Pulmonary artery endothelial cell (primary cell): Measurements from ENCODE around the gene ILDR1. TPM values are rescaled to one million over a fixed set of nuclear protein-coding genes. Genes with fewer than 3 reads are reported as not detected.

Source experiments
- DNase-seq: peaks from one replicate; pipeline ENCODE4 v3.0.0-alpha.2; 2011; ENCODE audit warnings: low read depth, low spot score
- total RNA-seq: library from RNA; depleted of rRNA; stranded (reverse); fragments of >200 nt; gene quantifications from 2 replicates; pipeline ENCODE4 v1.2.3, GENCODE V29; 2014

Gene ILDR1
- total RNA-seq, 1 donor from 2014 or later = not detected

DNA sequence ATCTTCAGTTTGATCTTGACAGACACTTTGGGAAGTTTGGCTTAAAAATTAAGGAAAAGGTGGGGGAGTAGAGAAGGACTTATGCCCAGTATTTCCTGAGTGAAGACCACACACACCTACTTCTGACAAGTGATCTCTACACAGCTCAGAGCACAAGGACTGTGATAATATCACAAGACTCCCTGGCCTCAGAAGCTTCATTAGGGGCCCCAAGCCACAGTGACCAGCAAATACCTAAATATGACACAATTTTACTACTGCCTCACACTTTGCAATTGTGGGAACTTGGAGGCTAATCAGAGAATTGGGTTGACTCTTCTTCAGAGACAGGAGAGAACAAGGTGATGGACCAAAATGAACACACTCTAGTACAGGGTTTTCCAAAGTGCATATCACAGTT lies 2.6 kb downstream of the ILDR1 start:
- no peak for DNase-seq

DNA sequence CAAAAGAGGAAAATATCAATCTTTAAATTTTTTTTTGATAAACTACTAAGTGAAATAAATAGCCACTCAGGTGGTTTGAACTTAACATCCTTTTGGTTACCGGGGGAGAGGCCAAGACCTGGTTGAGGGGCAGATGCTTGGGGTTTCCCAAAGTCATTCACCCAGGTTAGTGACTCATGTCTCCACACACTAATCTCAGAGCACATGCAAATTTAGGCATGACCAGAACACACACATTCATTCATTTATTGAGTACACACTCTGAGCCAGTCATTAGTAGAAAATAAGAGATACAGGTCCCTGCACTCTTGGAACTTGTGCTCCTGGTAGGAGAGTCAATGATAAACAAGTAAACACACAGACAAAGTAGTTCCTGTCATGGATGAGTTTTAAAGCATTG lies 7.3 kb downstream of the ILDR1 start:
- no peak for DNase-seq

DNA sequence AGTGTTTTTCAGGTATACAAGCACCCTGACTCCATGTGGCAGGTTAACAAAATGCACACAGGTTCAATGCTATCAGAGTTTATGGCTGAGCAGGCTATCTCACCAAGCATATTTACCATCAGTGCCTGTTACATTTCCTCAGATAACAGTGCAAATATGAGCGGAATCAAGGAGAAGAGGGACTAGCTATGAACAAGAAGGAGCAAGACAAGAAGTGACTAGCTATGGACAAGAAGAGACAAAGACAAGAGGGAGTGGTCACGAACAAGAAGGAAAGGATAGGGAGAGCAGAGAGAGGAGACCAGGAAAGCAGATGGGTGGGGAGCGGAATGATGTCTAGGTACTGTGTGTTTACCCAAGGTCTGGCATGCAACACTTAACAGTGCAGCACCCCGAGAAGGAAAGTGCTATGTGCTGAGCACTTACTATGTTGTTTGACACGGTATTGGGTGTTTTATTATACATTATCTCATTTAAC lies 8.6 kb downstream of the ILDR1 start:
- DNase-seq = no peak

DNA sequence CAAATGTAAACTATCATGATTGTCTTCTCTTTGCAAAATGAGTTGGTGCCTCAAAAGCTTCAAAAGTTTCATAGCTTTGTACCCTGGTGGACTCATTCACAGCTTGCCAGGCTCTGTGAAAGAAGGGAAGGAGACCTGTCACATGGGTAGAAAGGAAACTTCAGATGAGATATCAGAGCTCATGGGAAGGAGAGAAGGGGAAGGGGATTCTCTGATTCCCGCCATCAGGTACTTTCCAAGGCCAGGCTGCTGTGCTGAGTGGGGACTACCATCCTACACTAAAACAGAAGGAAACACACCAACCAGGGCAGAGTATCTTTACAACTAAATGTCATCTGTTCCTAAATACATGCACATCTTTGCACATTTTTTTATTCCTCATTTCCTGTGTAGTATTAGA lies 9.2 kb downstream of the ILDR1 start:
- DNase-seq = no peak

DNA sequence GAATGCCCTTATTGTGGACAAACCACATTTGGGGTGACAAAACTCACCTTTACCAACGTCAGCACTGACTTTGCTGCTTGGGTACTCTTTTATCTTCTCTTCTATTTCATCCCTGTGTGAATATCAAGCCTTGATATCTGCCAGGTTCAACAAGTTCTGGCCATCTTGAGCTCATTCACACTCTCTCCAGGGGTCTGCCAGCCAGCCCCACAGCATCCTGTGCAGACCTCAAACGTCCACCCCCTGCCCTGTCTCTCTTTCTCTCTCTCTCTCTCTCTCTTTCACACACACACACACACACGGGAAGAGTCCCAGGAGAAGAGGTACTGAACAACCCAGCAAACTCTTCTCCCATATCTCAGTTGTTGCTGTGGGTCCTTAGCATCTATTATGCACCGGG lies 10.7 kb downstream of the ILDR1 start:
- no peak for DNase-seq

DNA sequence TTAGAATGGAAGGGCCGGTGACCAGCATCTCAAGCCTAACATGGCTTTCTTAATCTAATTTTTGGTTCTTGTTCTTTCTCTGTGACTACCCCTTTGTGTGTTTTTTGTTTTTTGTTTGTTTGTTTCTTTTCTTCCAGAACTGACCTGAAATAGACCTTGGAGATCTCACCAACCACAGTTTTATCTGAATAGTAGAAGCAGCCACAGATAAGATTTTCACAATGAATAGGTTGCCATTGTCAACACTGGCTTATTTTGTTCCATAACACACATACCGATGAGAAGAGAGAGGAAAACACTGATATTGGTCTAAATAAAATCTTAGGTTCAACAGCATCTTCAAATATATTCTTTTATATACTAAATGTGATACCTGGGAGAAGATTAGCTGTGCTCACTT lies 11.5 kb downstream of the ILDR1 start:
- no peak for DNase-seq

DNA sequence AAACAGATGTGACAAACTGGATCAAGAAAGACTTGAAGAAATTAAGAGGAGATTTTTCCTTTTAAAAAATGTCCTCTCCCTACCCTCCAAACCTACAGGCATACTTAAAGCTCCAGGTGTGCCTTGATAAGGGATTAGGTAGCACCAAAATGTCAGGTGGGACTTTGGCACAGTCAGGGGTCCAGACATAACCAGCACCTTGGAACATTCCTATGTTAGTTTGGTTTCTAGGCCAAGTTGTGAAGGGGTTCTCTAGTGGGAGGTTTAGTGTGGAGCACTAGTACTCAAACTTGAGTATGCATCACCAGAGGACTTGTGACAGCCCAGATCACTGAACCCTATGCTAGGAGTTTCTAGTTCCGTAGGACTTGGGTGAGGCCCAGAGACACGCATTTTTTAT lies 13.9 kb downstream of the ILDR1 start:
- no peak for DNase-seq

DNA sequence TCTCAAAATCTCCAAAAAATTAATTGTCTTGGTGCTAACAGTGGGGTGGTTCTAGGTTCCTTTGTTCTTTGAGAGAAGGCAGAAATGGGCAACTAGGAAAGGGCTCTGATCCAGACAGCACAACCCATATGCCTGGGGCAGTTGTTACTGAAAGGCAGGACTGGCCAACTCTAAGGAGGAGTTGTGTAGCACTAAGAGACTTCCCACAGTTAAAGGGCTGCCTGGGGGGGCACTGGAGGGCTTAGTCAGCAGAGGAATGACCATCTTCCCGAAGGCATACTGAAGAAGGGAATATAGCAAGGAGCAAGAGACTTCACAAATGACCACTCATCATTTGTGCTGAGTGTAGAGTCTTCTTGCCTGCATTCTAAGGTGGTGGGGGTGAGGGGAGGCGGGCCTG lies 15.8 kb downstream of the ILDR1 start:
- DNase-seq = no peak

DNA sequence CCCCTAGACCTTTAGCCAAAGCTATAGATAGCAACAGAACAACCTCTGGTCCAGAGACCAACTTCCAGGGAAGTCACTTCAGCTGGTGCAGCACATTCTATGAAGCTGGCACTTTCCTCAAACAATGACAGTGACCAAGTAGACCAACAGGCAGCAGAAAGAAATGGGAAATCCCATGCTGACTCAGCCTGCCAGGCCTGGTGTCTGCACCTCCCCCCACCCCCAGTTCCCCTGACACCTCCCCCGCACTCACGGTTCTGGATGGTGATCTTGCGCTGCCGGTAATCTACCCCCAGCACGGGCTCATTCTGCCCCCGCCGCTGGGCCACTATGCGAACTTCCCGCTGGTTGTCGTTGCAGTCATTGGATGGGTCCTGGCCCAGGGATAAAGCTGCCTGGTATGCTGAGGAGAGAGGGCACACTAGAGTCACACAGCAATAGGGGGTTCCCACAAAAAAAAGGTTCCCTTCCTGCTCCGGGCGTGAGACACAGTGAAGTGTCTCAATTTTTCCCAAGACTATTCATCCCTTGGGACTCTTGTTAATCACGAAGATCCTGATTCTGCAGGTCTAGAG lies 17.0 kb downstream of the ILDR1 start:
- DNase-seq = no peak

DNA sequence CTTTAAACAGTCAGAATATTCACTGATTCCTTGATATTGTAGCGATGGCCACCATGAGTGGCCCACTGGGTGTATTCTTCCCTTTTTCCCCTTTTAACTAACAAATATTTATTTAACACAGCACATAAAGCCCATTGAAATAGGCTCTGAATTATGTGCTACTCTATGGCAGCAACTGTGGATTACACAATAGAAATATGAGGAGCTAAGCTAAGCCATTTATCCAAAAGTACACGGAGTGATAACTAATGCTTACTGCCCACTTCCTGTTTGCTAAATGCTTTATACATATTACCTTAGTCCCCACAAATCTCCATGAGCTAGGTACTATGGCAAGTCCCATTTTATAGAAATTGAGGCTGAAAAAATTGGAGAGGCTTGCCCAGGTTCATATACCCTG lies 17.9 kb downstream of the ILDR1 start:
- DNase-seq = no peak

DNA sequence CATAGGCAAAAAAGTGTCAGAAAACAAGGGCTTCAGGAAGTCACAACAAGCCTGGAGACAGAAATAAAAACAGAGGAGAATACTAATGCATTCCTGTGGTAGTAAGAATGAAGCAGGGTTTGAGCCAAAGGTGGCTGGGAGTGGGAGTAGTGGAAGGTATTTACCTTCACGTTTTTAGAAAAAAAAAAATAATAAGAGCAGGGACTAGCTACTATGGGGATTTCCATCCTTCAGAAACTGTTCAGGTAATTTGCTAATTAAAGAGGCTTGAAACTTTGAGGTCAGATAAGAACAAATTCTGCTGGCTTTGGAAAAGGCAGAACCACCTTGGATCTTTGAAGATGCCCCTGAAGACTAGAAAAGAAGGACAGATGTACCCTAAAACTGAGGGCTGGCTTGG lies 18.4 kb downstream of the ILDR1 start:
- no peak for DNase-seq

DNA sequence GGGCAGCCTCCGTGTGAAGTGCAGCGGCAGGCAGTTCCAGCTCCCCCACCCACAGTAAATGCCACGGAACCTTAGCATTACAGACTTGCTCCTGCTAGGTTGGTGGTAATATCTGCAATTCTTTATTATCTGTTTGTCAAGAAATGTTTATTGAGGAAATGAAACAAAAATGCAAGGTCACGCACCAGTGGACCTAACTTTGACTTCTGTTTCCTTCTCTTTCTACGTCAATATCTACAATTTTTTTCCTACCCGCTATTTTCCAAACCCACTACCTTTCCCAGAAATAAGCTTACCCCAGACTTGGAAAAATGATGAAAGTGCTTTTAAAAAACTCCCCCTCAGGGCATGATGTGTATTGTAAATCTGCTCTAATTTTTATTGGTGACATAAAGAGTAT lies 18.9 kb downstream of the ILDR1 start:
- DNase-seq = no peak

DNA sequence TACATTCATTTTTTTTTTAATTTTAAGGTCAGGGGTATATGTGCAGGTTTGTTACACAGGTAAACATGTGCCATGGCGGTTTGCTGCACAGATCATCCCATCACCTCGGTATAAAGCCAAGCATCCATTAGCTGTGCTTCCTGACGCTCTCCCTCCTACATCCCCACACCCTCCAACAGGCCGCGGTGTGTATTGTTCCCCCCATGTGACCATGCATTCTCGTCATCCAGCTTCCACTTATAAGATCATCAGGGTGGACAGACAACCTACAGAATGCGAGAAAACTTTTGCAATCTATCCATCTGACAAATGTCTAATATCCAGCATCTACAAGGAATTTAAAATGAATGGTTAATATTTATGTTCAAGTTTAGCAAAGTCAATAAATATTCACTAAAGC lies 19.4 kb downstream of the ILDR1 start:
- DNase-seq = no peak

DNA sequence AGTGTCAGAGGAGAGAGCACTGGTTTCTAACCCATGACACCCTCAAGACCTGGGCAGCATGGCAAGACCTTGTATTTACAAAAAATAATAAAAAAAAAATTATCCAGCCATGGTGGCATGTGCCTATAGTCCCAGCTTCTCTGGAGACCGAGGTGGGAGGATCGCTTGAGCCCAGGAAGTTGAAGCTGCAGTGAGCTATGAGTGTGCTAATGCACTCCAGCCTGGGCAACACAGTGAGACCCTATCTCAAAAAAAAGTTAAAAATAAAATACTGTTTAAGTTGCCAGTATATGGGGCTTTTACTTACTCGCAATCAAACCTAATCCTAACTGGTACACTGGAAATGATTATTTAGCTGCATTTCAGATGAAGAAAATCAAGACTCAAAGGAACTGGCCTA lies 20.2 kb downstream of the ILDR1 start:
- DNase-seq = no peak

DNA sequence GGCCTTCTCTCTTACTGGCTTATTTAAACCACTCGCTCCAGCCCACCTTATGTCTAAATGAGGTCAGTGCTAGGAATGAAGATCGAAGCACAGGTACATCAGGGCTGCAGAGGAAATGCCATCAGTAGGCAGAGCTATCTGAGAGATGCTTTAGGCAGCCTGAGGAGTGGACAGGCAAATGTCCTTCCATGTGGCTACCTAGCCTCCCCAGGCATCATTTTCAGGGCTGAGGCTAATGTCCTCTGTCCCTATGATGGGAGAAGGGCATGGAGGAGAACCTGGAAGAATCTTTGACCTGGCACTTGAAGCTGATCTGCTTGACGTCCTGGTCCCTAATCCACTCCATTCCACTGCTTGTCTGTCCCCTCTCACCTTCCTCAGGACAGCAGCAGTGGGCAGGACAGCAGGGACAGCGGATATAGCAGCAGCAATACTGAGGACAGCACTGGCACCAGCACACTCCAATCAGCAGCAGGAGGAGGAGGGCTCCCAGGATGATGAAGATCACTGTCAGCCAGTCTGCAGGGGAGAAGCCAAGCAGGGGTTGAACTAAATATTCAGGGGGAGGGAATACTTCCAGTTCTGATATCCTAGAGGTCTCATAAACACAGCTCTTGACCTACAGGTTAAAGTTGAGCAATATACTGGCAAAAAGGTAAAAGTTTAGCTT lies 21.0 kb downstream of the ILDR1 start:
- DNase-seq = no peak

DNA sequence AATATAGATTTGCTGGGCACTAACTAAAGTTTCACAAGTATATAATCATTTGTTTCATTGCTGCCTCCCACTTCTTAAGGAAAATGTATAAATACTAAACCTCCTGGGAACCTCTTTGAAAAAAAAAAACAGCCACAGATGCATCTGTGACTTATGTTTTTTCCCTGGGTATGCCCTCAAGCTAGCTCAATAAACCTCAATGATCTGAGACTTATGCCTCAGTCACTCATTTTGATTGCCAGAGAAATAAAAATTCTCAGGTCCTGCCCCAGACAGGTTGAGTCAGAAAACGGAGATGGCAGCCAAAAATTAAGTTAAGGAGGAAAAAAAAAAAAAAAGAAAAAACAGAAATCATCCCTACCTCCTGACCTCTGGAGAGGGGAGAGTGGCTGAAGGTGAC lies 22.1 kb downstream of the ILDR1 start:
- DNase-seq = no peak

DNA sequence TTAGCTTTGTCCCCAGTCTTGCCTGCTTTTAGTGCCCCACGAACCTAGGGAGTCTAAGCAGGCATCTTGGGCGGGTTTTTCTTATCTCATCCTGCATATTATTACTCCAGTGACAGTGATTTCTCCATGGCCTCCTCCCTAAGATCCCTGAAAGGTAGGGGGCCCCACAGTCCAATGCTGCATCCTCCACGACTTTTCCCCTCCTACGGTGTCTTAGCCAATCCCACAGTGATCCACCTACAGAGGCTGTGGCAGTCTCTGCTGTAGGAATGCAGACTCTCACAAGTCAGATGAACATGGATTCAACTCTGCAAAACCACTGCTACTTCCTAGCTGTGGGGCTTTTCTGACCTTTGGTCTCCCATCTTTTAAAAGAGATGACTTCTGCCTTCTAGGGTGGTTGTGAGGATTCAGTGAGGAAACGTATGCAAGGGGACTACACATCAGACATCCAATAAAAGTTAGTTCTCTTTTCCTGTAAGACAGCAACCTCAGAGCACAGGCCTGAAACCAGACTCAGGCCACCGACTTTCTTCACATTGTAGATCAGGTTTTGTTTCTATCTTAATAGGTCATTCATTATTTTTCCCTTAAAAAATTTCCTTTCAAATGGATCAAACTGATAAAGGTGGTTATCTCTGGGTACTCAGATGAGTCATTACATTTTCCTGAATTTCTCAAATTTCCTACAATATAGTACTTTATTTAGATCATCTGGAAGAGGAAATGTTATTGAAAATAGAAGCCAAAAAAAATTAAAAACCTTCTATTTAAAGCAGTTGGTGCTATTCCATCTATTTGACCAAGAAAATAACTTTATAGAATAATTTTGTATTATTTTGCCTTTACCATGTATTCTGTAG lies 23.2 kb downstream of the ILDR1 start:
- no peak for DNase-seq

DNA sequence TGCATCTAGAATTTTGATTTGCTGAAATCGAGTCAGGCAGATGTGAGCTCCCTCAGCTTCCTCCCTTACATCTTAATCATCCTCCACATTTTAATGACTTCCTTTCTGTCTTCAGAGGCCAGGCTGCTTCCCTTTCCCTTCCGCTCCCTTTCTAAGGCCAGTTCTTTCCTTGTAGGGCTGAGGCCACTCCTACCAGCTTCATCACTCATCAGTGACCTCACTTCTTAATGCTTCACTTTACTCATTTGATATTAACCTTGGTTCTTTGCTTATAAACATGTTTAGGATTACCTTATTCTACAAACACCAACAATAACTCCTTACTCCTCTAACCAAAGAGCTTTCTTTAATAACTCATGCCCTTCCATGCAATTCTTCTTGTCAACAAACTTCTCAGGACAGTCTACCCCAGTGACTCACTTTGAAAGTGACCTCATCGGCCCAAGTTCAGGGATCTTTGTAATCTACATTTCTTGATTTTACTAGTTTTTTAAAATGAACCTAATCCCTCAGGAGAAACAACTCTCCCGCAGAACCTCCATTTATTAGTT lies 23.9 kb downstream of the ILDR1 start:
- peak; percentile 36 for DNase-seq

DNA sequence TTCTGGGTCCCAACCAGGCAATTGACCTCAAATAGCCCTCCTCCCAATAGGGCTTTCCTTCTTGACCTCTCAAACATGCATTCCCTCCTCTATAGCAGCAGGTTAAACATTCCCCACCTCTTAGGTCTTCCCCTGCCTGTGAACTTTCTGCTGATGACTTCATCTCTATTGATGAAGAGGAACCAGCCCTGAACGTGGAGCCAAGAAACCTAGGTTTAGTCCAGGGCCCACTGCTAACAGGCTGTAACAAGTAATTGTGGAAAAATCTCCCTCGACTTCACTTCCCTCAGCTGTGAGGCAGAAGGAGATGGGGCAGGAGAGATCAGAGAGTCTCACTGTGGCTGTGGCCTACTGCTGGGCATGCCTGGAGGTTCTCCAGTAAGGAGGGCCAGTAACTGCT lies 24.7 kb downstream of the ILDR1 start:
- DNase-seq = no peak

DNA sequence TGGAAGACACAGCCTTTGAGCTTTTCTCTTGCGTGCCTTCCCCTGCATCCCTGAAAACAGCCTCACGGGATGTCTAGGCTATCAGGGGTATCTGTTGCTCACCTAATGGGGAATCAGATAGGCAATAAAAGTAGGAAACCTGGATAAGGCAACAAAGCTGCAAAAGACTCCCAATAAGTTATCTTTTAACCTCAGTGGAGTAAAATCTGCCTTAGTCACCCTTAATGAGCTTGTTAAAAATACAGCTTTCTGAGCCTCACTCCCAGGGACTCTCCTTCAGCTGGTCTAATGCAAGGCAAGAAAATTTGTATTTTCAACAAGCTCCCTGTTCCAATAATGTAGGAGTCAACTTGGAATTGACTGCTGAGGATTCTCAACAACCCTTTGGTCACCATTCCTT lies 25.6 kb downstream of the ILDR1 start:
- no peak for DNase-seq

DNA sequence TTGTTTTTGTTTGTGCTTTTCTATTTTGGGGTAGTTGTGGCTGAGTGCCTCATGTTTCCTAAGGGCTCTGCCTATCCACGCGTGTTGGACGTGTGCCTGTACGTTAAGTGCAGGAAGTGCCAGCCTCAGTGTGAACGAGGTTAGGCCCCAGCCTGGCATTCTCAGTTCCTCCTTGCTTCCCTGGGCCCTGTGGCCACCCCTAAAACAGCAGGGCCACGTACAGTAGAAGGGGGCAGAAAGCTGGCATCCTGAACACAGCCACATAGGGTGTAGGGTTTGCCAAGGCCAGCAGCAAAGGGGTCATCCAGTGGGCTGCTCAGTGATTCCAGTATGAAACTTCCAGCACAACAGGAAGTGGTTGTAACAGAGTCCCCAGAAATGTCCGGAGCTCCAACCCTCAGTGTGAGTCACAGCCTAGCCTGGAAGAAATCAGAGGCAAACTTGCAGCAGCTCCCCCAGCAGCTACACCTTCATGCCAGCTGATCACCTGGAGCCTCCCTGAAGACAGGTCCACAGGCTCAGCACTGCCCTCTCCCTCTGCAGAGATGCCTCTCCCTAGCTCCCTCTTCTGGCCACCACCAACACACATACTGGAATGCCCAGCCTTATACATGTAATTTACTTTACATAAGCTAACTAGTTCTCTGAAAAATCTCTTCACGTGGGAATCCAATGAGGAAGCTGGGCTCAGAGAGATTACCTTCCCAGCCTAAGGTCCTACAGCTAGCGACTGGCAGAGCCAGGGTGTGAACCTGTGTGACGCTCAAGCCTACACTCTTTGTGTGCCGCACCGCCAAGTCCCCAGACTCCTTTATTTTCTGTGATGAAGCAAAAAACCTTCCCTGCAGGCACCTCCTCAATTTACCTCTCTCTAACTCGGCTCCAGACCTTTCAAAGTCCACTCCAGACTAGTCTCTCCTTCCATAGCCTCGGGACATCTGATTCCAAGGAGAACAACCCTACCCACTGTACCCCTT lies 26.6 kb downstream of the ILDR1 start:
- no peak for DNase-seq
